GM12878 (cell line): Measurements from ENCODE around the gene ESR1. TPM values are rescaled to one million over a fixed set of nuclear protein-coding genes. Genes with fewer than 3 reads are reported as not detected.

Experiments
- ATAC-seq: fragments of 200-7000 bp; cut with Tn5 transposase; 3 replicates; pipeline ENCODE4 v1.9.1; 2020; ENCODE audit warnings: mild to moderate bottlenecking, moderate library complexity
- BruUV-seq: library from RNA; stranded (reverse); fragments of 400-500 nt; replicated peaks from 2 replicates; lab custom pipeline; 2021; lab: Mats Ljungman, UMichigan
- CTCF ChIA-PET: fragments of 300-600 bp; sonication (Branson Sonifier 250); formaldehyde crosslinking; extraction: SDS; loops from one replicate; lab custom pipeline; 2021; ENCODE audit warnings: inconsistent platforms; lab: Yijun Ruan, JAX
- POLR2A ChIA-PET: fragments of 350-600 bp; formaldehyde crosslinking; extraction: SDS; loops from one replicate; lab custom pipeline; 2021; ENCODE audit warnings: inconsistent platforms; lab: Charles Lee
- RAD21 ChIA-PET: fragments of 300-600 bp; sonication (Branson Sonifier 250); formaldehyde crosslinking; loops from one replicate; lab custom pipeline; 2023; ENCODE audit warnings: antibody characterized with exemption; ENCODE audit not compliant: unreplicated experiment; lab: Charles Lee
- SMC1A ChIA-PET: fragments of 300-600 bp; sonication (Branson Sonifier 250); formaldehyde crosslinking; loops from one replicate; lab custom pipeline; 2023; ENCODE audit not compliant: unreplicated experiment, uncharacterized antibody; lab: Charles Lee
- DNase-seq: peaks from one replicate; pipeline ENCODE4 v3.0.0-alpha.2; 2011; ENCODE audit warnings: low read depth, low spot score
- FAIRE-seq: peaks from 3 replicates; lab custom pipeline; 2011; peaks lifted over from hg19 to GRCh38; lab: Jason Lieb, UNC
- H2AFZ ChIP-seq: 2 replicates; pipeline ENCODE4 v1.6.0; 2011; ENCODE audit warnings: low read depth, low read length, control low read depth; ENCODE audit not compliant: control insufficient read depth
- H3K27ac ChIP-seq: 2 replicates; pipeline ENCODE4 v1.5.1; 2011; ENCODE audit warnings: control low read depth; ENCODE audit not compliant: control insufficient read depth, insufficient read depth
- H3K27me3 ChIP-seq, 2 experiments: replicated peaks in 1 of 2; 2 replicates each; pipeline versions ENCODE4 v1.6.0 to v1.6.1; 2011; ENCODE audit warnings: low read length in 1 of 2; ENCODE audit not compliant: control insufficient read depth in 2 of 2, insufficient read depth in 2 of 2
- H3K36me3 ChIP-seq, 2 experiments: 2 replicates each; pipeline ENCODE4 v1.5.1; 2011; ENCODE audit warnings: low read length in 1 of 2; ENCODE audit not compliant: control insufficient read depth in 2 of 2, insufficient read depth in 2 of 2
- H3K4me1 ChIP-seq: 2 replicates; pipeline ENCODE4 v1.6.1; 2011; ENCODE audit warnings: mild to moderate bottlenecking, low read length, moderate library complexity, mixed read lengths; ENCODE audit not compliant: control insufficient read depth, insufficient read depth
- H3K4me2 ChIP-seq: 2 replicates; pipeline ENCODE4 v1.6.0; 2011; ENCODE audit warnings: control low read depth; ENCODE audit not compliant: control insufficient read depth, insufficient read depth
- H3K4me3 ChIP-seq: fragments of 200-600 bp; sonication (generic); 2 replicates; pipeline ENCODE4 v1.5.1; 2016
- H3K79me2 ChIP-seq: 2 replicates; pipeline ENCODE4 v1.6.0; 2011; ENCODE audit warnings: low read length; ENCODE audit not compliant: control insufficient read depth, insufficient read depth
- H3K9ac ChIP-seq: 2 replicates; pipeline ENCODE4 v1.8.0; 2011; ENCODE audit warnings: low read length, control low read depth, mixed read lengths; ENCODE audit not compliant: control insufficient read depth, insufficient read depth
- H3K9me3 ChIP-seq: replicated peaks from 3 replicates; pipeline ENCODE4 v1.5.1; 2011; ENCODE audit warnings: mild to moderate bottlenecking, low read length; ENCODE audit not compliant: control insufficient read depth, insufficient read depth
- H4K20me1 ChIP-seq: 2 replicates; pipeline ENCODE4 v1.6.0; 2011; ENCODE audit not compliant: control insufficient read depth, insufficient read depth
- DPF2 ChIP-seq: fragments of 450-650 bp; IDR thresholded peaks from 2 replicates; pipeline ENCODE4 v1.6.1; 2017; ENCODE audit warnings: mild to moderate bottlenecking
- E4F1 ChIP-seq: fragments of 450-650 bp; IDR thresholded peaks from 2 replicates; pipeline ENCODE4 v1.6.1; 2018; ENCODE audit warnings: borderline replicate concordance, mild to moderate bottlenecking; ENCODE audit not compliant: partially characterized antibody
- IRF4 ChIP-seq: IDR thresholded peaks from 2 replicates; pipeline ENCODE4 v1.6.1; 2011; ENCODE audit warnings: low read depth, low read length
- LARP7 ChIP-seq: fragments of 450-650 bp; IDR thresholded peaks from 2 replicates; pipeline ENCODE4 v1.6.1; 2017; ENCODE audit warnings: mild to moderate bottlenecking
- MYB ChIP-seq: fragments of 150-350 bp; IDR thresholded peaks from 2 replicates; pipeline ENCODE4 v1.6.1; 2014; ENCODE audit warnings: mild to moderate bottlenecking, low read depth, low read length, borderline replicate concordance
- NR2F1 ChIP-seq: fragments of 450-650 bp; conservative IDR thresholded peaks from 2 replicates; pipeline ENCODE4 v1.6.1; 2017; ENCODE audit warnings: mild to moderate bottlenecking
- RAD51 ChIP-seq: fragments of 450-650 bp; IDR thresholded peaks from 2 replicates; pipeline ENCODE4 v1.6.1; 2016; ENCODE audit warnings: moderate library complexity, mild to moderate bottlenecking, inconsistent platforms
- SKIL ChIP-seq: fragments of 450-650 bp; IDR thresholded peaks from 2 replicates; pipeline ENCODE4 v1.6.1; 2017; ENCODE audit warnings: mild to moderate bottlenecking, low read depth, inconsistent platforms; ENCODE audit not compliant: poor library complexity, severe bottlenecking
- SMAD1 ChIP-seq: fragments of 450-650 bp; IDR thresholded peaks from 2 replicates; pipeline ENCODE4 v1.6.1; 2018; ENCODE audit warnings: mild to moderate bottlenecking, low read depth; ENCODE audit not compliant: partially characterized antibody
- ZNF687 ChIP-seq: fragments of 450-650 bp; IDR thresholded peaks from 2 replicates; pipeline ENCODE4 v1.6.1; 2017; ENCODE audit warnings: mild to moderate bottlenecking, moderate library complexity
- ZSCAN29 ChIP-seq: fragments of 450-650 bp; IDR thresholded peaks from 2 replicates; pipeline ENCODE4 v1.6.1; 2017; ENCODE audit warnings: mild to moderate bottlenecking, moderate library complexity
- WGBS: methylation state at CpG from one replicate; pipeline ENCODE4 v1.1.6; 2016; ENCODE audit warnings: low lambda C conversion rate; ENCODE audit not compliant: insufficient replicate concordance, insufficient coverage; ENCODE audit errors: missing lambda C conversion rate; 5-methylcytosine and 5-hydroxymethylcytosine counted together
- in situ Hi-C: fragments of 300-500 bp; cut with MboI; formaldehyde crosslinking; loops from 9 replicates; pipeline ENCODE4 v1.14.3; 2018; ENCODE audit warnings: mixed read lengths
- intact Hi-C: fragments of 100-400 bp; cut with micrococcal nuclease; formaldehyde crosslinking; loops from one replicate; pipeline ENCODE4 v1.14.2; 2022; ENCODE audit not compliant: unreplicated experiment
- polyA plus RNA-seq, 11 experiments: library from polyadenylated mRNA; depleted of rRNA in 4 of 11; unstranded in 6 of 11; stranded (reverse) in 5 of 11; fragments of >200 nt; fragmentation: Nextera tagmentation in 4 of 11; fragmentation: Illumina TruSeq in 1 of 11; extraction: Ambion mirVana in 4 of 11; extraction: Trizol in 1 of 11; gene quantifications; 1 replicate in 1 of 11; 2 replicates in 10 of 11; pipeline versions ENCODE4 v1.2.1 to v1.2.3, GENCODE V29; 2011 to 2016; ENCODE audit warnings: inconsistent platforms in 2 of 11, missing spikeins in 2 of 11, low read depth in 1 of 11
- total RNA-seq, 4 experiments: library from RNA; depleted of rRNA in 3 of 4; stranded (reverse); fragments of >200 nt in 3 of 4; fragmentation: Illumina TruSeq in 1 of 4; extraction: Trizol in 1 of 4; gene quantifications; 2 replicates each; pipeline versions ENCODE4 v1.2.1 to v1.2.3, GENCODE V29; 2013 to 2021

Gene ESR1
- total and polyA plus RNA-seq, 10 of the 15 experiments (the other 5 are each of a cell fraction or from before 2014, with no cell fraction given) = 0.03 to 0.51 (median 0.21) TPM; not detected in 4

GRCh38 chr6:152099446-152100182 is 292.1 kb downstream of the ESR1 start:
- Histone ChIP-seq H3K27ac (no peak overlapping the region), H3K4me2 (no peak overlapping the region), H3K9ac (no peak overlapping the region), H3K9me3 (no peaks in the 10 kb centered on the region), H3K79me2 (no peaks in the 10 kb centered on the region), H3K36me3 (no peaks in the 10 kb centered on the region), H3K27me3 (no peaks in the 10 kb centered on the region; a peak in 1 of 4 replicates), H3K4me3 (no peak overlapping the region), H4K20me1 (no peaks in the 10 kb centered on the region), H3K4me1 (no peaks in the 10 kb centered on the region), H2AFZ (no peak overlapping the region)
- POLR2A ChIA-PET = interaction anchor here (1.0 kb wide), 1 partner anchor 12 kb away, joined by 3 read pairs; no protein-coding TSS in a partner anchor
- no peak for FAIRE-seq
- intact Hi-C loops (no loop called here), in situ Hi-C loops (no loop called here)
- CTCF ChIA-PET = interaction anchor here (0.9 kb wide), 1 partner anchor 169 kb away, joined by 3 read pairs; no protein-coding TSS in a partner anchor
- TF ChIP-seq SMAD1 (no peak), SKIL (no peak), RAD51 (no peak), E4F1 (no peak), LARP7 (no peak), ZSCAN29 (no peak), ZNF687 (no peak), IRF4 (no peak), MYB (no peak), DPF2 (no peak), NR2F1 (no peak)
- DNase-seq = no peak
- RAD21 ChIA-PET = no interaction called here
- no peak for ATAC-seq
- 95% methylated on average over 4 of the region's 4 CpGs for WGBS
- SMC1A ChIA-PET = interaction anchor here (1.0 kb wide), 1 partner anchor 11 kb away, joined by 3 read pairs; no protein-coding TSS in a partner anchor
- no TSS peak for BruUV-seq
